Measurements from ENCODE around the gene ZKSCAN2. TPM values are rescaled to one million over a fixed set of nuclear protein-coding genes. Genes with fewer than 3 reads are reported as not detected.

The ZKSCAN2 gene
- total RNA-seq, 1 donor from 2014 or later = 9.1 TPM

DNA sequence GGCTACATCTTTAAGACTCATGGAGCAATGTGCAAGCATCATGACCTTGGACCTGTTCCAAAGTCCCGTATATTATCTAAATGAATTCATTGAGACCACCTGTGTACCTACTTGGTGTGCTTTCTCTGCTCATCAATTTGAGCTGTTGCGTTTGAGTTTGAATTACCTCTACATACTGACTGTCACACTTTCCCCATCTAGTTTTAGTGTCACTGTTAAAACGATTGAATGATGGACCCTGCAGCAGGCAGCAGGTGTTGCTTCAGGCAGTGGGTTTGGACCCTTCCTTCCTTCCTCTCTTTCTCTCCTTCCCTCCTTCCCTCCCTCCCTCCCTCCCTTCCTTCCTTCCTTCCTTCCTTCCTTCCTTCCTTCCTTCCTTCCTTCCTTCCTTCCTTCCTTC lies 33.9 kb upstream of the ZKSCAN2 start:
- no peak overlapping the region for H3K27ac Mint-ChIP-seq (ENCODE audit: unreplicated experiment)
- H3K4me1 Mint-ChIP-seq (ENCODE audit: unreplicated experiment) = no peaks in the 10 kb centered on the region
- H3K36me3 Mint-ChIP-seq (ENCODE audit: unreplicated experiment) = peaks cover 1% of the 10 kb centered on the region
- no peak for TF ChIP-seq CTCF (IDR thresholded peaks at IDR 0.05)
- H3K4me3 Mint-ChIP-seq (ENCODE audit: unreplicated experiment) = no peak overlapping the region
- no peak for DNase-seq (ENCODE audit: extremely low spot score, unreplicated experiment)
- H3K27me3 Mint-ChIP-seq (ENCODE audit: unreplicated experiment) = no peaks in the 10 kb centered on the region
- H3K9me3 Mint-ChIP-seq (ENCODE audit: unreplicated experiment) = no peaks in the 10 kb centered on the region

DNA sequence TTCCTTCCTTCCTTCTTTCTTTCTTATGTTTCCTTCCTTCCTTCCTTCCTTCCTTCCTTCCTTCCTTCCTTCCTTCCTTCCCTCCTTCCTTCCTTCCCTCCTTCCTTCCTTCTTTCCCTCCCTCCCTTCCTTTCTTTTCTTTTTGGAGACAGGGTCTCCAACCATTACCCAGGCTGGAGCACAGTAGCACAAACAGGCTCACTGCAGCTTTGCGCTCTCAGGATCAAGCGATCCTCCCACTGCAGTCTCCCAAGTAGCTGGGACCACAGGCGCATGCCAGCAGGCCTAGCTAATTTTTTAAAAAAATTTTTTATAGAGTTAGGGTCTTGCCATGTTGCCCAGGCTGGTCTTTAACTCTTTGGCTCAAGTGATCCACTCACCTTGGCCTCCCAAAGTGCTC lies 31.8 kb upstream of the ZKSCAN2 start:
- Mint-ChIP-seq H3K36me3 (ENCODE audit: unreplicated experiment) (peaks cover 1% of the 10 kb centered on the region), H3K9me3 (ENCODE audit: unreplicated experiment) (no peaks in the 10 kb centered on the region), H3K27me3 (ENCODE audit: unreplicated experiment) (no peaks in the 10 kb centered on the region), H3K27ac (ENCODE audit: unreplicated experiment) (no peak overlapping the region), H3K4me1 (ENCODE audit: unreplicated experiment) (no peaks in the 10 kb centered on the region), H3K4me3 (ENCODE audit: unreplicated experiment) (no peak overlapping the region)
- no peak for DNase-seq (ENCODE audit: extremely low spot score, unreplicated experiment)
- no peak for TF ChIP-seq CTCF (IDR thresholded peaks at IDR 0.05)

- no peak for DNase-seq (ENCODE audit: extremely low spot score, unreplicated experiment)
- H3K36me3 Mint-ChIP-seq (ENCODE audit: unreplicated experiment) = no peaks in the 10 kb centered on the region
- H3K27ac Mint-ChIP-seq (ENCODE audit: unreplicated experiment) = no peak overlapping the region
- no peak overlapping the region for H3K4me3 Mint-ChIP-seq (ENCODE audit: unreplicated experiment)
- TF ChIP-seq CTCF (IDR thresholded peaks at IDR 0.05) = no peak
- no peaks in the 10 kb centered on the region for H3K27me3 Mint-ChIP-seq (ENCODE audit: unreplicated experiment)
- no peaks in the 10 kb centered on the region for H3K4me1 Mint-ChIP-seq (ENCODE audit: unreplicated experiment)
- H3K9me3 Mint-ChIP-seq (ENCODE audit: unreplicated experiment) = peaks cover 5% of the 10 kb centered on the region
Measured at GRCh38 chr16:25279491-25279890, 21.8 kb upstream of the ZKSCAN2 start.

DNA sequence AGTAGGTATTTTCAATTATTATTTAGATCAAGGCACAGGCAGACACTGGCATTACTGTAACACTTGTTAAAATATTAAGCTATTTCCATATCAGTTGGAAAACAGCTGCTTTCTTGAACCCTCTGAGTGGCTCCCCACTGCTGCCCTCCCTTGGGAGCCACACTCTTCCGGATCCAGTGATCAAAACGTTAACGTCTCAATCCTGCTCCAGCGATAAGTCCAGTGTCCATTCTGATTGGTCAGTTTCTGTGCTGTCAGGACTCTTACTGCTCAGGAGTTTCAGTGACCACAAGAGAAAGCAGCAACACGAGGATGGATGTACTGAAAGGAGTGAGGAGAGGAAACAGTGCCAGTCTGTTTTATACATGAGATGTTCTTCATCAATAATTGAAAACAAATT lies 13.8 kb upstream of the ZKSCAN2 start:
- H3K36me3 Mint-ChIP-seq (ENCODE audit: unreplicated experiment) = peaks cover 2% of the 10 kb centered on the region
- DNase-seq (ENCODE audit: extremely low spot score, unreplicated experiment) = no peak
- no peak for TF ChIP-seq CTCF (IDR thresholded peaks at IDR 0.05)
- no peaks in the 10 kb centered on the region for H3K27me3 Mint-ChIP-seq (ENCODE audit: unreplicated experiment)
- H3K9me3 Mint-ChIP-seq (ENCODE audit: unreplicated experiment) = no peaks in the 10 kb centered on the region
- H3K27ac Mint-ChIP-seq (ENCODE audit: unreplicated experiment) = no peak overlapping the region
- H3K4me3 Mint-ChIP-seq (ENCODE audit: unreplicated experiment) = no peak overlapping the region
- no peaks in the 10 kb centered on the region for H3K4me1 Mint-ChIP-seq (ENCODE audit: unreplicated experiment)

GRCh38 chr16:25270577-25270976 lies 12.9 kb upstream of the ZKSCAN2 start:
- H3K27ac Mint-ChIP-seq (ENCODE audit: unreplicated experiment) = no peak overlapping the region
- no peak overlapping the region for H3K4me3 Mint-ChIP-seq (ENCODE audit: unreplicated experiment)

More at GRCh38 chr16:25270577-25270976, 12.9 kb upstream of the ZKSCAN2 start:
- Mint-ChIP-seq H3K4me1 (ENCODE audit: unreplicated experiment) (no peaks in the 10 kb centered on the region), H3K9me3 (ENCODE audit: unreplicated experiment) (no peaks in the 10 kb centered on the region), H3K27me3 (ENCODE audit: unreplicated experiment) (no peaks in the 10 kb centered on the region), H3K36me3 (ENCODE audit: unreplicated experiment) (peaks cover 8% of the 10 kb centered on the region)
- DNase-seq (ENCODE audit: extremely low spot score, unreplicated experiment) = no peak
- TF ChIP-seq CTCF (IDR thresholded peaks at IDR 0.05) = no peak

Data from osteocyte (in vitro differentiated cells).